GM23248 (cell line): ENCODE results near the gene CD84. TPM values are rescaled to one million over a fixed set of nuclear protein-coding genes. Genes with fewer than 3 reads are reported as not detected.
"Not testable (repeated sequence)": the region's sequence is repeated elsewhere in the genome, so short reads cannot be mapped to it uniquely, and the experiment has no call there.

Source experiments
- DNase-seq: peaks from one replicate; pipeline ENCODE4 v3.0.0-alpha.2; 2015
- H2AFZ ChIP-seq: fragments of 200-600 bp; sonication (generic); 2 replicates; pipeline ENCODE4 v1.6.1; 2016; ENCODE audit warnings: antibody characterized with exemption
- H3F3A ChIP-seq: fragments of 200-600 bp; sonication (generic); 2 replicates; pipeline ENCODE4 v1.6.1; 2016; ENCODE audit warnings: mild to moderate bottlenecking, antibody characterized with exemption, mixed run types; ENCODE audit not compliant: insufficient read depth
- H3K27ac ChIP-seq: fragments of 200-600 bp; sonication (generic); 2 replicates; pipeline ENCODE4 v1.5.1; 2016; ENCODE audit warnings: mild to moderate bottlenecking
- H3K27me3 ChIP-seq: fragments of 200-600 bp; sonication (generic); replicated peaks from 2 replicates; pipeline ENCODE4 v1.6.1; 2016; ENCODE audit warnings: mild to moderate bottlenecking; ENCODE audit not compliant: insufficient read depth
- H3K36me3 ChIP-seq: fragments of 200-600 bp; sonication (generic); 2 replicates; pipeline ENCODE4 v1.6.1; 2016; ENCODE audit warnings: low read depth, mild to moderate bottlenecking
- H3K4me1 ChIP-seq: fragments of 200-600 bp; sonication (generic); 2 replicates; pipeline ENCODE4 v1.6.1; 2016; ENCODE audit warnings: mild to moderate bottlenecking; ENCODE audit not compliant: insufficient read depth
- H3K4me2 ChIP-seq: fragments of 200-600 bp; sonication (generic); one replicate; pipeline ENCODE4 v1.6.1; 2016; ENCODE audit warnings: mild to moderate bottlenecking; ENCODE audit not compliant: unreplicated experiment
- H3K4me3 ChIP-seq: fragments of 200-600 bp; sonication (generic); 2 replicates; pipeline ENCODE4 v1.5.1; 2016; ENCODE audit warnings: mild to moderate bottlenecking
- H3K79me2 ChIP-seq: fragments of 200-600 bp; sonication (generic); 2 replicates; pipeline ENCODE4 v1.6.1; 2016; ENCODE audit warnings: mild to moderate bottlenecking; ENCODE audit not compliant: insufficient read depth
- H3K9ac ChIP-seq: fragments of 200-600 bp; sonication (generic); 2 replicates; pipeline ENCODE4 v1.6.1; 2016; ENCODE audit warnings: mild to moderate bottlenecking
- H3K9me2 ChIP-seq: fragments of 200-600 bp; sonication (generic); 2 replicates; pipeline ENCODE4 v1.6.1; 2016; ENCODE audit warnings: mixed run types, mild to moderate bottlenecking, moderate library complexity; ENCODE audit not compliant: insufficient read depth
- H3K9me3 ChIP-seq: fragments of 200-600 bp; sonication (generic); one replicate; pipeline ENCODE4 v1.6.1; 2017; ENCODE audit warnings: low read depth
- H4K20me1 ChIP-seq: fragments of 200-600 bp; sonication (generic); 2 replicates; pipeline ENCODE4 v1.6.0; 2016; ENCODE audit not compliant: insufficient read depth
- EZH2 ChIP-seq: fragments of 200-600 bp; sonication (generic); IDR thresholded peaks from 2 replicates; pipeline ENCODE4 v1.6.1; 2018; ENCODE audit warnings: antibody characterized with exemption, mild to moderate bottlenecking; ENCODE audit not compliant: insufficient read depth, poor library complexity, severe bottlenecking
- EZH2phosphoT487 ChIP-seq: fragments of 200-600 bp; sonication (generic); IDR thresholded peaks from 2 replicates; pipeline ENCODE4 v1.6.1; 2018; ENCODE audit warnings: antibody characterized with exemption, moderate library complexity, mild to moderate bottlenecking, low read depth; ENCODE audit not compliant: insufficient read depth
- WGBS, 2 experiments: methylation state at CpG; one replicate each; pipeline ENCODE4 v1.1.6; 2015 to 2017; ENCODE audit warnings: low lambda C conversion rate in 2 of 2, low coverage in 1 of 2; ENCODE audit errors: missing lambda C conversion rate in 2 of 2; 5-methylcytosine and 5-hydroxymethylcytosine counted together
- in situ Hi-C: fragments of 300-500 bp; cut with MboI; formaldehyde crosslinking; loops from 2 replicates; pipeline ENCODE4 v1.15.0; 2020
- polyA plus RNA-seq: library from polyadenylated mRNA; unstranded; fragments of >200 nt; fragmentation: Nextera tagmentation; extraction: Ambion mirVana; gene quantifications from 2 replicates; pipeline ENCODE4 v1.2.1, GENCODE V29; 2016
- total RNA-seq: library from RNA; depleted of rRNA; stranded (reverse); fragments of >200 nt; shearing (Covaris generic); gene quantifications from 2 replicates; pipeline ENCODE4 v1.2.3, GENCODE V29; 2014; rRNA removed

Gene CD84, protein sequence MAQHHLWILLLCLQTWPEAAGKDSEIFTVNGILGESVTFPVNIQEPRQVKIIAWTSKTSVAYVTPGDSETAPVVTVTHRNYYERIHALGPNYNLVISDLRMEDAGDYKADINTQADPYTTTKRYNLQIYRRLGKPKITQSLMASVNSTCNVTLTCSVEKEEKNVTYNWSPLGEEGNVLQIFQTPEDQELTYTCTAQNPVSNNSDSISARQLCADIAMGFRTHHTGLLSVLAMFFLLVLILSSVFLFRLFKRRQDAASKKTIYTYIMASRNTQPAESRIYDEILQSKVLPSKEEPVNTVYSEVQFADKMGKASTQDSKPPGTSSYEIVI
- total RNA-seq (not detected in 2 replicates), polyA plus RNA-seq (not detected in 2 replicates)

- H3K27ac ChIP-seq = no peak within 1 kb of the TSS
- H3K9me3 ChIP-seq = no peaks in the 10 kb centered on the region
- DNase-seq = no peak
- H2AFZ ChIP-seq = no peak within 1 kb of the TSS; the same call in 1 of the 2 replicates
- 18 to 35% methylated on average over 3 of the region's 3 CpGs for WGBS, 2 experiments
- H3K79me2 ChIP-seq = no peaks in the 10 kb centered on the region
- TF ChIP-seq EZH2phosphoT487 (no peak), EZH2 (no peak)
- H3K4me3 ChIP-seq = no peak within 1 kb of the TSS
- no peak within 1 kb of the TSS for H3K9ac ChIP-seq
- no peaks in the 10 kb centered on the region for H4K20me1 ChIP-seq
- no peaks in the 10 kb centered on the region for H3K4me1 ChIP-seq
- no peaks in the 10 kb centered on the region for H3F3A ChIP-seq
- no peaks in the 10 kb centered on the region for H3K27me3 ChIP-seq
- in situ Hi-C loops = no loop called here
- no peaks in the 10 kb centered on the region for H3K36me3 ChIP-seq
- H3K9me2 ChIP-seq = no peaks in the 10 kb centered on the region
- no peak within 1 kb of the TSS for H3K4me2 ChIP-seq
Observed at GRCh38 chr1:160579216-160579701, at the start of gene CD84. TSS of gene CD84 (minus strand) at chr1:160579496. CDS start at chr1:160579437, 59 bp downstream.

DNA sequence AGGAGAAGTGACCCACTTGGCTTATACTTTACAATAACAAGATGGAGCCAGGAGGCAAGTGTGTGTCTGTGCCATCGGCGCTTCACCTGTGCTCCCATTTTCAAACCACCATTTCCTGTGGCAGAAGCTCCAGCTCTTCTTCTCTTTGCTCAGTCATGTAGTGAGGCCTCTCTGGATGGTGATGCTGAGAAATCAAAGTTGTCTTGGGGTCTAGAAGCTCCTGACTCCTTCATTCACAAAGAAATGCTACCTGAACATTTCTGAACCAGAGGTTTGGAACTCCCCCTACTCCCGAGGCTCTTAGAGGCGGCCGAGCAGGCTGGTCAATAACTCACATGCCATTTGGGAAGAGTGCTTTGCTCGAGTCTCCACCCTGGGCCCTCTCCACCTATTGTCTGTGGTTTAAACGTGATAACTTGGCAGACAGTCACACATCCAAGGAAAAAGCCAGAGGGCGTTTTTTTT is 49.5 kb upstream of the CD84 start:
- Histone ChIP-seq H3K4me1 (no peaks in the 10 kb centered on the region), H3K4me2 (no peak overlapping the region), H3K9me2 (no peaks in the 10 kb centered on the region), H4K20me1 (no peaks in the 10 kb centered on the region), H2AFZ (no peak overlapping the region), H3K9me3 (no peaks in the 10 kb centered on the region), H3K9ac (no peak overlapping the region), H3K27ac (no peak overlapping the region), H3K4me3 (no peak overlapping the region), H3K27me3 (no peaks in the 10 kb centered on the region), H3K79me2 (no peaks in the 10 kb centered on the region), H3K36me3 (no peaks in the 10 kb centered on the region), H3F3A (no peaks in the 10 kb centered on the region)
- DNase-seq = no peak
- in situ Hi-C loops = no loop called here
- 17 to 27% methylated on average over 8 of the region's 8 CpGs for WGBS, 2 experiments
- TF ChIP-seq EZH2phosphoT487 = no peak
- no peak for TF ChIP-seq EZH2

DNA sequence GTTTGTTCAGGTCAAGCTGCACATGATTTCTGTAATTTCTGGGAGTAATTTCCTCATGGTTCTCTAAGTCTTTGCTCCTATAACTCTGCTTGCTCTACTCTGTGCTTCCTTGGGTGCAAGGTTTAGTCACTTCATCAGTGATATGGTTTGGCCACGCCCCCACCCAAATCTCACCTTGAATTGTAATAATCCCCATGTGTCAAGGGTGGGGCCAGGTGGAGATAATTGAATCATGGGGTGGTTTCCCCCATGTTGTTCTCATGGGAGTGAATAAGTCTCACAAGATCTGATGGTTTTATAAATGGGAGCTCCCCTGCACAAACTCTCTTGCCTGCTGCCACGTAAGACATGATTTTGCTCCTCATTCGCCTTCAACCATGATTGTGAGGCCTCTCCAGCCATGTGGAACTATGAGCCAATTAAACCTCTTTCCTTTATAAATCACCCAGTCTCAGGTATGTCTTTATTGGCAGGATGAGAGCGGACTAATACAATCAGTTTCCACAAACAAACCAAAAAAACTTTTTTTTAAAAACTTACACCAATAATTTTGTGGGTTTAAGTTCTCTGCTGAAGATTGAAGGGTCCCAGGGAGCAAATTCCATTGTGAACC is 48.5 kb upstream of the CD84 start:
- in situ Hi-C loops, H3K9me2 ChIP-seq, H3K36me3 ChIP-seq, H3K79me2 ChIP-seq, H3K4me3 ChIP-seq, H3K4me2 ChIP-seq, H3K27ac ChIP-seq, H3K4me1 ChIP-seq, H2AFZ ChIP-seq, H3K9ac ChIP-seq, H3K27me3 ChIP-seq, H4K20me1 ChIP-seq, DNase-seq, H3K9me3 ChIP-seq, H3F3A ChIP-seq: not testable (repeated sequence)
- WGBS, 2 experiments = 8 to 10% methylated on average over 4 of the region's 4 CpGs

DNA sequence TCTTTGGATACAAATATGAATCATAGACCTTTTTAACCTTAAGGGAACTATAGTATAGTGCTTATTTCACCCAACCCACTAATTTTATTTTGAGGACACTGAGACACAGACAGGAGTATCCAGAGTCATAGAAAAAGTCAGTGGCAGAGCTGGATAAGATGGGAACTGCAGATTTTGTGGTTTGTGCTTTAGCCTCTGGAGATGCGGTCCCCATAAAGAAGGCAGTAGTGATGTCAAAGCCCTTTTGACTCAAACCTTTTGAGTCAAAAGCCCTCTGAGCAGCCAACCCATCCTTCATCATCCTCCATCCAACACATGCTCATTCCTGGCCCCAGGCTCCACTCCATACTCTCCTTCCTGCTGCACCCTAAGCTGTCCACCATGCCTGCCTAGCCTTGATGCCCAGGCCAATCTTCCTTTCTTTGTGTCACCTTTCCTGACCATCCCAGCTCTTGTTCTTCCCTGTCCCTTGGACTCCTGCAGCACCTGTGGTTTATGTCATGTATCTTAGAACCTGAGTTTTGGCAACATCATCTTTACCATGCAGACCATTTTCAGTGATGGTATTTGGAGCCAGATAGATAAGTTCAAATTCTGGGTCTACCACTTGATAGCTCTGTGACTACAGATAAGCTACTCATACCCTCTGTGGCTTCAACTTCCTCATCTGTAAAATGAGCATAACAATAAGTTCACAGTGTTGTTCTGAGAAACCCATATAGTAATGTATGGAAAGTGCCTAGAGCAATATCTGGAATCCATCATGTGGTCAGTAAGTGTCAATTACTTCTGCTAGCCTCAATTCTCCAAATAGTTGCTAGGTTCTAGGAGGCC is 47.4 kb upstream of the CD84 start:
- Histone ChIP-seq H3K27ac (no peak overlapping the region), H3F3A (no peaks in the 10 kb centered on the region), H3K4me1 (no peaks in the 10 kb centered on the region), H3K4me3 (no peak overlapping the region), H3K79me2 (no peaks in the 10 kb centered on the region), H3K4me2 (no peak overlapping the region), H3K9ac (no peak overlapping the region), H2AFZ (no peak overlapping the region), H4K20me1 (no peaks in the 10 kb centered on the region), H3K36me3 (no peaks in the 10 kb centered on the region), H3K27me3 (no peaks in the 10 kb centered on the region), H3K9me2 (no peaks in the 10 kb centered on the region), H3K9me3 (no peaks in the 10 kb centered on the region)
- no peak for DNase-seq
- TF ChIP-seq EZH2 = no peak
- TF ChIP-seq EZH2phosphoT487 = no peak
- WGBS, 2 experiments = 67 to 69% methylated on average over 1 of the region's 1 CpG
- in situ Hi-C loops = no loop called here
